ENCODE results near the gene TRMT10C.
"Not testable (repeated sequence)": the region's sequence is repeated elsewhere in the genome, so short reads cannot be mapped to it uniquely, and the experiment has no call there.

The TRMT10C gene

DNA sequence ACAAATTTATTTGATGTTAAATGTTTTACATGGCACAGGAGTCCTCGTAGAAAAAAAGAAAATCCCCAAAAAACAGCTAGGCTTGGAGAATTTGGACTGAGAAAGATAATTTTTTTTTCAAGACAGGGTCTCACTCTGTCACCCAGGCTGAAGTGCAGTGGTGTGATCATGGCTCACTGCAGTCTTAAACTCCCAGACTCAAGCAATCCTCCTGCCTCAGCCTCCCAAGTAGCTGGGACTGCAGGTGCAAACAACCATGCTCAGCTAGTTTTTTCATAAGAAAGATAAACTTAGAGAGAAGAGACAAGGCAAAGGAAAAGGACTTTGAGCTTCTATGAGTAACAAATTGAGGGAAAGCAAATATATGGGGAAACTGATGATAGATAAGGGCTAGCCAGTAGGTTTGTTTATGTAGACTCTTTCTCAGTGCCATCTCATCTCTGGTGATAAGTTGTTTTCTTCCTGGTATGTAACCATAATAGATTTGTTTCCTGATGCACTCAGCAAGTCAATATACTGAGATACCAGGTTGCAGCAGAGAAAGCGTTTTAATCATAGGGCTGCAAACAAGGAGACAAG lies 13.1 kb upstream of the TRMT10C start:
- no peak for DNase-seq (ENCODE audit: low spot score)

DNA sequence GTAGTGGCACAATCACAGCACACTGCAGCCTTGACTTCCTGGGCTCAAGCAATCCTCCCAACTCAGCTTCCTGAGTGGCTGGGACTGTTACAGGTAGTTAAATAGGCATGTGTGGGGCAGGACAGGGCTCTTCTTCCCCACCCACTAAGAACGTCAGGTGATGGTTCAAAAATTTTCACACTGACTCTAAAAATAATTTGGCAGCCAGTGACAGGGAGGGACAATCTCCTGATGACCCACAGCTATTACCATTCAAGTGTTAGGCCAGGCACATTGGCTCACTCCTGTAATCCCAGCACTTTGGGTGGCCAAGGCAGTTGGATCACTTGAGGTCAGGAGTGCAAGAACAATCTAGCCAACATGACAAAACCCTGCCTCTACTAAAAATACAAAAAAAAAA lies 12.2 kb upstream of the TRMT10C start:
- no peak for DNase-seq (ENCODE audit: low spot score)

DNA sequence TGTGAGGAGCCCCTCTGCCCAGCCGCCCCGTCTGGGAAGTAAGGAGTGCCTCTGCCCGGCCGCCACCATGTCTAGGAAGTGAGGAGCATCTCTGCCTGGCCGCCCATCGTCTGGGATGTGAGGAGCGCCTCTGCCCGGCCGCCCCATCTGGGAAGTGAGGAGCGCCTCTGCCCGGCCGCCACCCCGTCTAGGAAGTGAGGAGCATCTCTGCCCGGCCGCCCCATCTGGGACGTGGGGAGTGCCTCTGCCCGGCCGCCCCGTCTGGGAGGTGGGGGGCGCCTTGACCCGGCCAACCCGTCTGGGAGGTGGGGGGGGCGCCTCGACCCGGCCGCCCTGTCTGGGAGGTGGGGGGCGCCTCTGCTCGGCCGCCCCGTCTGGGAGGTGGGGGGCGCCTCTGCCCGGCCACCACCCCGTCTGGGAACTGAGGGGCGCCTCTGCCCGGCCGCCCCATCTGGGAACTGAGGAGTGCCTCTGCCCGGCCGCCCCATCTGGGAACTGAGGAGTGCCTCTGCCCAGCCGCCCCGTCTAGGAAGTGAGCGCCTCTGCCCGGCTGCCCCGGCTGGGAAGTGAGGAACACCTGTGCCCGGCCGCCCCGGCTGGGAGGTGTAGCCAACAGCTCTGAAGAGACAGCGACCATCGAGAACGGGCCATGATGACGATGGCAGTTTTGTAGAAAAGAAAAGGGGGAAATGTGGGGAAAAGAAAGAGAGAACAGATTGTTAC lies 10.1 kb upstream of the TRMT10C start:
- not testable (repeated sequence) for DNase-seq (ENCODE audit: low spot score)

DNA sequence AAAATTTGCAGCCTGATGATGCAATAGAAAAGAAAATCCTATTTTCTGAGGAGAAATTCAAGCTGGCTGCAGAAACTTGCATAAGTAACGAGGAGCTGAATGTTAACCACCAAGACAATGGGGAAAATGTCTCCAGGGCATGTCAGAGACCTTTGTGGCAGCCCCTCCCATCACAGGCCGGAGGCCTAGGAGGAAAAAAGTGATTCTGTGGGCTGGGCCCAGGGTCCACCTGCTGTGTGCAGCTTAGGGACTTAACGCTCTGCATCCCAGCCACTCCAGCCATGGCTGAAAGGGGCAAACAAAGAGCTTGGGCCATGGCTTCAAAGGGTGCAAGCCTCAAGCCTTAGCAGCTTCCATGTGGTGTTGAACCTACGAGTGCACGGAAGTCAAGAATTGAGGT lies 8.3 kb upstream of the TRMT10C start:
- not testable (repeated sequence) for DNase-seq (ENCODE audit: low spot score)

DNA sequence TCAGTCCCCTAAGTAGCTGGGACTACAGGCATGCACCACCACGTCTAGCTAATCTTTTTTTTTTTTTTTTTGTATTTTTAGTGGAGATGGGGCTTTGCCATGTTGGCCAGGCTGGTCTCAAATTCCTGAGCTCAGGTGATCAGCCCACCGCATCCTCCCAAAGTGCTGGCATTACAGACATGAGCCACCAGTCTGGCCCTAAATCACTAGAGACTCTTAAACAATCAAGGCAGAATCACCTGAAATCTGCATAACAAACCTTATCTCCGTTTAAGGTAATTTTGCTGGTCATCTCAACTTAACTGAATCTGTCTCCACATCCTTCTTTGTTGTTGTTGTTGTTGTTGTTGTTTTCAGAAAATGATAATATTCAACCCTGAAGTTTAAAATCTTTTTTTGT lies 5.6 kb upstream of the TRMT10C start:
- no peak for DNase-seq (ENCODE audit: low spot score)

DNA sequence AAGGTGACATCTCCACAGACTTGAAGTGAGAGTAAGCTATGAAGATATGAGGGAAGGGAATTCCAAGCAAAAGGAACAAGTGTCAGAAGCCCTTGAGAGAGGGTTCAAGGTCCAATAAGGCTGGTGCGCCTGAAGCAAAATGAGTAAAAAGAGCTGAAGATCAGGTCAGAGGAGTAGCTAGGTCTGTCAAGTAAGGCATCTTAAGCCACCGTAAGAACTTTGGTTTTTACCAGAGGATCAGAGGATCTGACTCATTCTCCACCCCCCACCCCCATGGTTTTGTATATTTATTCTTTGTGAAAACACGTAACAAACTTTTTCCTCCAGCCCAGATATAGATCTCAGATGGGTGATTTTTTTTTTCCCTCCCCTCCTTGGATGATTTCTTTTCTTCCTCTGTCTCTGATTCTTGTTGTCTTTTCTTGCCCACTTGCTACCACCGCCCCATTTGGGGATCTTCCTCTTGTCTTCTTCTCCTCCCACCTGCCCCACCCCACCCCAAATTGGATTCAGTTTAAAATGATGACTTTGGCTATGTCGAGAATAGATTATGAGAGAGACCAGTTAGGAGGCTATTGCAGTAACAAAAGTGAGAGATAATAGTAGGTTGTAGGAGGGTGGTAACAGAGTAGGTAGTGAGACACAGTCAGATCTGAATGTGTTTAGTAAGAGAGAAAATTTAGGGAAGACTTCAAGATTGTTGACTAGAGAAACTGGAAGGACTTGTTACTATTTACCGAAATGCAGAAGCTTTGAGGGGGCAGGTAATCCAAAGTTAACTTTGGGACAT lies 6.1 kb downstream of the TRMT10C start:
- DNase-seq (ENCODE audit: low spot score): no peak

DNA sequence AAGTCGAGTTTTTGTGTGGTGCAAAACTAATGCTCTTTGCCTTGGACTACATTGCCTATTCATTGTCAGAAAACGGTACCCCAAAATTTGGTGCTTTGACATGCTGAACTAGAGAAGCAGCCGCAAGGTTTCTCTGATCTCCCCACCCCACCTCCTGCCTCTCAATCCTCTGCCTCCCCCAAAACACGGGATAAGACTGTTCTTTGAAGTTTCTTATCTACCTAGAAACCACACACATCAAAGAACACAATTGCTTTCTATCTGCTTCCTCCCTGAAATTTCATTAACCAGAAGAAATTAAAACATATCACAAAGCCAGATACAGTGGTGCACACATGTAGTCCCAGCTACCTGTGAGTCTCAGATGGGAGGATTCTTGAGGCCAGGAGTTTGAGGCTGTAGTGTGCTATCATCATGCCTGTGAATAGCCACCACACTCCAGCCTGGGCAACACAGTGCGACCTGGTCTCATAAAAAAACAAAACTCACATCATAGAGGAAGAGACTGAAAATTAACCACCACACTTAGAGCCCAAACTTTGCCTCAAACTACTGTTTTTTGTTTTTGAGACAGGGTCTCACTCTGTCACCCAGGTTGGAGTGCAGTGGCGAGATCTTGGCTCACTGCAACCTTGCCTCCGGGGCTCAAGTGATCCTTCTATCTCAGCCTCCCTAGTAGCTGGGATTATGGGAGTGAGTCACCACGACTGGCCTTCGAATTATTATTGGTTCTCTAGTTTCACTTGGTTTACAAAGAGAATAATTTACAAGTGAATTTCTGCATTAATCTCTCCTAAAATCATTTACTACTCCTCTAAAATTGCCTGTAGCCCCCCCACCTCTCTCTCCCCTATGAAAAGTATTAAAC lies 9.6 kb downstream of the TRMT10C start:
- no peak for DNase-seq (ENCODE audit: low spot score)

DNA sequence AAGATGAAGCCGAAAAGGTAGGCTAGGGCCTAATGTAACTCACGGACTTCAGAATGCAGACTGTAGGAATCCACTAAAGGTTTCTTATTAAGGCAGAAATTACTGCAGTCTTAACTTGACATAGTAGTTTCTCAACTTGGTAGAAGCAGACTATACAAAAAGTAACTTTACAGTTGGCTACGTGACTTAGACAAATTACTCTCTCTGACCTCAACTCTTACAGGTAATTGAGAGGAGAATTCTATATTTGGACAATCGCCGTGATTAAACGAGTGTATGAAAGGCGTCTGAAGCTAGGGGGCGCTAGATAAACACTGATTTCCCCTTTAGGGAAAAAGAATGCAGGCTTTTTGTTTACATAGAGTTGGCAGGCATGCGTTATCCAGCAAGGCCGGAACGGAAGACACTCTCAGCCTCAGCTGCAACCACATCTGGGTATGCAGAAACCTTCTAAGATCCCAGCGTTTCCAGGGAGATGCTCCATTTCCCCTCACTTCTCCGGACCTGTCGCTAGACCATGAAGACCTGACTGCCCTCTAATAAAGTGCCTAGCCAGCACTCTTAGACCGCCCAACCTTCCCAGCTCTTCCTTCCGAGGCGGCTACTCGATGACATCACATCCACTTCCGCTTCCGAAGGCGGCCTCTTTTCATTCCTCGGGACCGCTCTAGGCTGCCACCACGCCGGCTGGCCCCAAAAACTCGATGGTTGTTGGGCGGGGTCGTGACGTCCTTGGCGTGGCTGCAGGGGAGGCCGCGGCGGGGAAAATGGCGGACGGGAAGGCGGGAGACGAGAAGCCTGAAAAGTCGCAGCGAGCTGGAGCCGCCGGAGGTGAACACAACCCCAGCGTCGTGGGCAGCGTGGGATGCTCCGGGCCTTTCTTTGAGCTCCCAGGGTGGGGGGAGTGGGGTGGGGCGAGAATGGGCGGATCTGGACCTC lies 12.1 kb downstream of the TRMT10C start, which contains the start of gene PCNP:
Gene PCNP, plus strand, starts transcription at position 732 of the 939 bp plus-strand sequence. Its CDS starts 36 bp downstream, at position 768.
- peak; percentile 98 for DNase-seq (ENCODE audit: low spot score)

DNA sequence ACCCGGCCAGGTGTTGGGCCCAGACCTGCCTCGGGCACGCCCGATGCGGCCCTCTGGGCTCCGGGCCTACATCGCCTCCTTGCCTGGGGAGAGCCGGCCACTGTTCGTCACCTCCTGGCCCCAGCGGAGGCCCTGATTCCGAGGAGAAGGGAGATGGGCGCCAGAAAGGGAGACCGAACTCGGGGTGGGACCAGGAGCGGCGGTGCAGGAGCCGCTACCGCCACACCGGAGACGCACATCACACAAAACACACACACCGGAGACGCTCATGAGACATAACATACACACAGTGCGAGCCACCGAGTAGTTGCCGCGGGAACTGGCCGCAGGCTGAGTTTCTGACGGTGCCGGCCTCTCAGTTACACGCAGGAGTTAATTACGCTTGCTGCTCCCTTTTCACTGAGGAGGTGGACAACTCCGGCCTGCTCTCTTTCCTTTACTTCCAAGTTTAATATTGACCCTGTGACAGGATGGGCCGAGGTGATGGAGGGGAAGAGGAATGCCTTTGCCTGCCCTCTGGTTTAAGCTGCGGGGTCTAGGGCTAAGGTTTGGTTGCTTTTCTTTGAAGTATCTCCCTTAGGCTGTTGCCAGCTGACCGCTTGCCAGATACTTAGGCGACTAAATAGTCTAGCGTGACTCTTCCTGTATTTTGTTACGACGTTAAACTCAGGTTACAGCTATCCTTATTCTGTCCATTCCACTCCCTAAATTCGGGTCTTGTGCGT lies 12.9 kb downstream of the TRMT10C start:
- peak; percentile 39 for DNase-seq (ENCODE audit: low spot score)

DNA sequence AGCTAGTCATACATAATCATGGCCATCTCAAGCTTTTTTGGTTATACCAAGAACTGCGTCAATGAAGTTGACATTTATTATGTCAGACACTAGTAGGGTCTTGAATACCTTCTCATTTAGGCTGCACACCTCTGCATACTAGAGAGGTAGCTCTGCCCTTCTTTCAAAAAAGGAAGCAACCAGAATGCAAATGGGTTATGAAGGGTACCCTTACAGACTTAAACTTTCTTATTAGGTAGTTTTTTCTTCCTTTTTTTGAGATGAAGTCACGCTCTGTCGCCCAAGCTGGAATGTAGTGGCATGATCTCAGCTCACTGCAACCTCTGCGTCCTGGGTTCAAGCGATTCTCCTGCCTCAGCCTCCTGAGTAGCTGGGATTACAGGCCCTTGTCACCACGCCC lies 15.6 kb downstream of the TRMT10C start:
- DNase-seq (ENCODE audit: low spot score): no peak

DNA sequence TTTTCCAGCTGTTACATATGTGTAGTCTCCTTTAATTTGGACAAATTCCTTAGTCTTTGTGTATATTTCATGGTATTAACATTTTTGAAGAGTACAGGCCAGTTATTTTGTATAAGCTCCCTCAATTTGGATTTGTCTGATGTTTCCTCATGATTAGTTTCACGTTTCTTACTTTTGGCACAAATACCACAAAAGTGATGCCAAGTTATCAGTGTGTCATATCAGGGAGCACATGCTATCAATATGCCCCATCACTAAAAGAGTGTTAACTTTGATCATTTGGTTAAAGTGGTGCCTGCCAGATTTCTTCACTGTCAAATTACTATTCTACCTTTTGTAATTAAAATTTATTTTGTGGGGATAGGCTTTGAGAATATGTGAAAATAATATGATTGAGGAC lies 26.9 kb downstream of the TRMT10C start:
- no peak for DNase-seq (ENCODE audit: low spot score)

DNA sequence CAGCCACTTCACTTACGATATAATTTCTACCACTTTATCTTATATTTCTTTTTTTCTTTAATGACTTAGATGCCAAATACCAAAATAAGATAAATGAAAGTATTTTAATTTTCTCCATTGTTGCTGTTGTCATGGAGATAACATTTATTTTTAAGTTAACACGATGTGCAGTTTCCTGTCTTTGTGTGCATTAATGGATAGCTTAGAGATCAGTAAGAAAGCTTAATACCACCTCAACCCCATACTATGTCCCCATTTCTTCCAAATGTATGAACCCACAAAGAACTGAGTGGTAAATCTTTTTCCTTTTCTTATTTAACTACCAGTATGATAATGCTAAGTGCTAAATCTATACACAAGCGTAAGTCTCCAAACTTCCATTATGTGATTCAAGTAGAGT lies 29.4 kb downstream of the TRMT10C start:
- DNase-seq (ENCODE audit: low spot score): no peak

DNA sequence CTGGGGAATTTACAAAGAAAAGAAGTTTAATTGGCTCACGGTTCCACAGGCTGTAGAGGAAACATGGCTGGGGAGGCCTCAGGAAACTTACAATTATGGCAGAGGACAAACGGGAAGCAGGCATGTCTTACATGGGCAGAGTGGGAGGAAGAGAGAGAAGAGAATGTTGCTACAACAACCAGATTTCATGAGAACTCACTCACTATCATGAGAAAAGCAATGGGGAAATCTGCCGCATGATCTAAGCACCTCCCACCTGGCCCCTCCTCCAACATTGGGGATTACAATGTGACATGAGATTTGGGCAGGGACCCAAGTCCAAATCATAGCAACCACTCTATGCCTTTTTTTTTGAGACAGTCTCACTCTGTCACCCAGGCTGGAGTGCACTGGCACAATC lies 41.1 kb downstream of the TRMT10C start:
- no peak for DNase-seq (ENCODE audit: low spot score)

DNA sequence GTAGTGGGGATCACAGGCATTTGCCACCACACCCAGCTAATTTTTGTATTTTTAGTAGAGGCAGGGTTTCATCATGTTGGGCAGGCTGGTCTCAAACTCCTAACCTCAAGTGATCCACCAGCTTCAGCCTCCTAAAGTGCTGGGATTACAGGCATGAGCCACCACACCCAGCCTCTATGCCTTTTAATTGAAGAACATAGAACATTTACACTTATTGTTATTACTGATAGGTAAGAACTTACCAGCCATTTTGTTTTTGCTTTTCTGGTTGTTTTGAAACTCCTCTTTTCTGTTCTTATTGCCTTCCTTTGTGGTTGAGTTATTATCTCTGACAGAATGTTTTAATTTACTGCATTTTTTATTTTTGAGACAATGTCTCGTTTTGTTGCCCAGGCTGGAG lies 41.5 kb downstream of the TRMT10C start:
- no peak for DNase-seq (ENCODE audit: low spot score)

DNA sequence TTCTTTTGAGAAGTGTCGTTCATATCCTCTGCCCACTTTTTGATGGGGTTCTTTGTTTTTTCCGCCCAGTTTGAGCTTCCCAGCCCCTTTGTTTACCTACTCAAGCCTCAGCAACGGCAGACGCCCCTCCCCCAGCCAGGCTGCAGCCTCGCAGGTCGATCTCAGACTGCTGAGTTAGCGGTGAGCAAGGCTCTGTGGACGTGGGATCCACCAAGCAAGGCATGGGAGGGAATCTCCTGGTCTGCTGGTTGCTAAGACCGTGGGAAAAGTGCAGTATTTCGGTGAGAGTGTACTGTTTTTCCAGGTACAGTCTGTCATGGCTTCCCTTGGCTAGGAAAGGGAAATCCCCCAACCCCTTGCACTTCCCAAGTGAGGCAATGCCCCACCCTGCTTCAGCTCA lies 43.7 kb downstream of the TRMT10C start:
- not testable (repeated sequence) for DNase-seq (ENCODE audit: low spot score)

DNA sequence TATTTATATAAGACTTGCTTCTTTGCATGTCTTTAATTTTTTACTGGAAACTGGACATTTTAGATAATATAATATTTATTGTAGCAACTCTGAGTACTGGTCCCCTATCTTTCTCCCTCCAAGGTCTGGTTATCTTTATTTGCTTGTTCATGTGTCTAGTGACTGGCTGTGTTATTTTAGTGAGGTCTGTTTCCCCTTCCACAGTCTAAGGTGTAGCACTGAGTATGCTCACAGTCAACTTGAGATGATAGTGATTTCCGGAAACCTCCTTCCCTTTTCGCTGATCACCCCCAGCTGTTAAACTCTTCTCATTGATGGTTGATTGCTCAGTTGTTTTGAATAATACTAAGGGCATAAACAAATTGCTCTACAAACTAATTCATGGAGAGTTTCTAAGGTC lies 49.4 kb downstream of the TRMT10C start:
- no peak for DNase-seq (ENCODE audit: low spot score)

DNA sequence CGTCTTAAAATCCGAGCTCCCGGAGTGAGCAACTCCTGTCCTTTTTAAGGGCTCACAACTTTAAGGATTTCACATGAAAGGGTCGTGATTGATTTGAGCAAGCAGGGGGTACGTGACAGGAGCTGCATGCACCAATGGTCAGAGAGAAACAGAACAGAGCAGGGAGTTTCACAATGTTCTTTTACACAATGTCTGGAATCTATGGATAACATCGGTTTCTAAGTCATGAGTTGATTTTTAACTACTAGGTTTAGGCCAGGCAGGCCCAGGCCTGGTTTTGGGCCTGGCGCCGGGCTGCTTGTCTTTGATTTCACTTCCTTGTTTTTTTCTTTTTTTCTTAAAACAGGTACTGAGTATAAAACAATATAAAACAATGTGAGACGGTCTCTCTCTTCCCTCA lies 51.3 kb downstream of the TRMT10C start:
- not testable (repeated sequence) for DNase-seq (ENCODE audit: low spot score)

DNA sequence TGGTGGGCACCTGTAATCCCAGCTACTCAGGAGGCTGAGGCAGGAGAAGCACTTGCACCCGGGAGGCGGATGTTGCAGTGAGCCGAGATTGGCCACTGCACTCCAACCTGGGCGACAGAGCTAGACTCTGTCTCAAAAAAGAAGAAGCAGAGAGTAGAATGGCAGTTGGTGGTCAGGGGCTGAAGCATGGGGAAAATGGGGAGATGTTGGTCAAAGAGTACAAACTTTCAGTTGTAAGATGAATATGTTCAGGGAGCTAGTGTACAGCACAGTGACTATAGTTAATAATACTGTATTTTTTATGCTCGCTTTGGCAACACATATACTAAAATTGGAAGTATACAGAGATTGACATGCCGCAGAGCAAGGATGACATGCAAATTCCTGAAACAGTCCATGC lies 53.9 kb downstream of the TRMT10C start:
- no peak for DNase-seq (ENCODE audit: low spot score)
